NCI-H187 (cell line): ENCODE measurements around the gene TMEM217.
A peak's percentile ranks its signal among the peaks of the same experiment; 100 is the strongest.
"Not testable (repeated sequence)": the region's sequence is repeated elsewhere in the genome, so short reads cannot be mapped to it uniquely, and the experiment has no call there.

Experiments used
- DNase-seq, 2 experiments: peaks; one replicate each; lab custom pipeline; 2025; lab: John Stamatoyannopoulos, UW

Gene TMEM217

DNA sequence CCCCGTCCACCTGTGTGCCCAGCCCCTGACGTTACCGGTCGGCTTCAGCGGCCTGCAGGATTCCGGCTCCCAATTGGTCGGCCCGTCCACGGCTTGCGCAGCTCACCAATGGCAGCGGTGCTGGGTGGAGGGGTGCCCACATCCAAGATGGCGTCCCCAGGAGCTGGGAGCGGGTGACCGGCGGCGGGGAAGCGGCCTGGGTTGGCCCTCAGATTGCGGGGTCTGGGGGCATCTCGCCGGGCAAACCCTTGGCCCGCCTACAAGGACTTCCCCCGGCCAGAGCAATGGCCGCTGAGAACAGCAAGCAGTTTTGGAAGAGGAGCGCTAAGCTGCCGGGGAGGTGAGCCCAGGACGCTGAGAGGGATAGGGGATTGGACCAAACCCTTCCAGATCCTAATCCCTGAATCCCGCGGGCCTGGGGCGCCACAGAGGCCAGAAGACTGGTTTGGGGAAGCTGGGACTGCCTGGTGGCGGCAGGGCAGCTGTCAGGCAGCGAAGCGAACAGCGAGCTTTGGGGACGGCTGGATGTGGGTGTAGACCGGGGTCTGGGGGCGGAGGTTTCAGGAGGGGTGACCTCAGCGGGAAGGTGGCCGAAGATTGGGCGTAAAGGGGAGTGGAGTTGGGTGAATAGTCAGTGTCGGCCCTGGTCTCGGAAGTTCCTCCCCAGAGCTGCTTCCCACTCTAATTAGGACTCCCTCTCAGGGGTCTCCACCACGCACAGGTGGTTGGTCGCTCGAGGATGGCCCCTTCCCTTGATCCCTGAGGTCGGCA is at the start of gene TMEM217, which contains the start of gene TBC1D22B:
Gene TMEM217, minus strand, starts transcription at position 511 of the 771 bp plus-strand sequence. CDS start 39,114 bp downstream, outside the sequence.
Gene TBC1D22B, plus strand, starts transcription at position 139 of the 771 bp plus-strand sequence. Its CDS starts 146 bp downstream, at position 285.
- DNase-seq = peak; percentile 83 to 93

DNA sequence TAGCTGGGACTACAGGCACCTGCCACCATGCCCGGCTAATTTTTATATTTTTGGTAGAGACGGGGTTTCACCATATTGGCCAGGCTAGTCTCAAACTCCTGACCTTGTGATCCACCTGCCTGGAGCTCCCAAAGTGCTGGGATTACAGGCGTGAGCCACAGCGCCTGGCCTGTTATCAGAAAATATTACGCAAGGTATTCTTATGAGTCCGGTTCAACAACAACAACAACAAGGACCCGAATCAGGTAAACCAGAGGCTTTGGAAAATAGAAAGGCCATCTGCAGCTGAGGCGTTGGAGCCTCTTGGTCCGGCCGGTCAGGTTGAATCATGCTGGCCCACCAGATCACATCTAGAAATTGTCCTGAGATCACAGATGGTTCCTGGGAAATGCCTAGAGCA is 49.5 kb upstream of the TMEM217 start:
- DNase-seq = not testable (repeated sequence)

DNA sequence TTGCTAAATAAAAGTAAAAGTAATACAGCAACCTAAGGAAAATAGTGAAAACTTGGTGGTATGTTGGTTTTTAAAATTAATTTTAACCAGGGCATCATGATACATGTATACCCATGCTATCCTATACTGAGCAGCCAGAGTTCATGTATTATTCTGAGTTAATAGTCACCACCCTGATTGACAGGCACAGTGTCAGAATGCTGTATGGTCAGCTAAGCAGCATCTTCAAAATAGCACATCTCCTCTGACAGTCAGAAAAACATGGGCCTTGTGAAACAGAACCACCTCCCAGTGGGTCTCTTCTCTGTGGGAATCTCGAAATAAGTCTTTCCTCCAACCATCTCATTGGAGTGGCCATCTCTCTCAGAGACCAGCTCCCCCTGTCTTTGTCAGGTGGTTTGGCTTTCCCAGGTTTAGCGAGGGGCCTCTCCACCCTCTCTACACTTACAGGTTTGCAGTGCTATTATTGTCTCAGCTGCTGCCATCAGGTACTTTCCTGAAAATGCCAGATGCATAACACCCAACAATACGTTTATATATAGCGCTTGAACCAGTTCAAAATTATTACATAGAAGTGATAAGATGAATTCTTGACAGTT is 48.8 kb upstream of the TMEM217 start:
- peak; percentile 16 to 33 for DNase-seq

DNA sequence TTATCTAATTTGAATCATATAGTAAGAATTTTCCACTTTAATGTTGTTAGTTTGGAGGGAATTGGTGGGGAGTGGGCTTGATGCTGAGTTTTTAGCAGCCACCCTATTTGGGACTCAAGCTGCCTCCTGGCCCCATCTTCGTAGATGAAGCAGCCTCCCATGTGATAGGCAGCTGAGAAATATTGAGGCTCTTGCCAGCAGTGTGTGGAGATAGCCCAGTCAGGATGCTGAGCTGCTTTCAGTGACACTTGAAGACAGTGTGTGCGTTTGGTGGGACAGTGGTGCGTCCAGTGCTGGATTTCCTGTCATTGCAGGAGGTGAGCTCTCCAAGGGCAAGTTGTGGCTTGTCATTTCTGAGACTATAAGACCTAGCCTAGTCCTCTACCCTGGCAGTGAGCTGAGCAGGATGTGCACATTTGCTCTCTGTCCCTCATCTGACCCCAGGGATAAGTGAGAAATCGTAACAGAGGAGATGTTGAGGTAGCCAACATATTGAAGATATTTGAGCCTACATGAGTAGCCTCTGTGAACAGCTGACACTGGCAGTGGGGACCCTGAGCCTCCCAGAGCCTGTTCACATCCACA is 48.0 kb upstream of the TMEM217 start:
- DNase-seq = no peak

DNA sequence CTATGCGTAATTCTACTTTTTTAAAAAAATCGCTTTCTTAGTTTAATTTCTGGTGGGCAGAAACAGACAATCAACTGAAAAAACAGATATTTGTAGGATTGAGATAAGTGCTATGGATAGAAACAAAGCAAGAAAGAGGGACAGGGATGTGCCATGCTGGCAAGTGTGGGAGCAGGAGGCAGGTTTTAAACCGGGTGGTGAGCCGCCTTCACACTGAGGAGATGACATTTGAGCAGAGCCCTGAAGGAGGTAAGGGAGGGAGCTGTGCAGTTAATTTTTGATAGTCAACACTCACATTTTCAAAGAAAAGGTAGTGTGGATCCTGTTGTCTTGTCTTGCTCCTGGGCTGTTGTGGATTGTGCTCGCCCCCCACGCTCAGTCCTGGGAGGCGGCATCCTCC is 46.8 kb upstream of the TMEM217 start:
- no peak for DNase-seq

DNA sequence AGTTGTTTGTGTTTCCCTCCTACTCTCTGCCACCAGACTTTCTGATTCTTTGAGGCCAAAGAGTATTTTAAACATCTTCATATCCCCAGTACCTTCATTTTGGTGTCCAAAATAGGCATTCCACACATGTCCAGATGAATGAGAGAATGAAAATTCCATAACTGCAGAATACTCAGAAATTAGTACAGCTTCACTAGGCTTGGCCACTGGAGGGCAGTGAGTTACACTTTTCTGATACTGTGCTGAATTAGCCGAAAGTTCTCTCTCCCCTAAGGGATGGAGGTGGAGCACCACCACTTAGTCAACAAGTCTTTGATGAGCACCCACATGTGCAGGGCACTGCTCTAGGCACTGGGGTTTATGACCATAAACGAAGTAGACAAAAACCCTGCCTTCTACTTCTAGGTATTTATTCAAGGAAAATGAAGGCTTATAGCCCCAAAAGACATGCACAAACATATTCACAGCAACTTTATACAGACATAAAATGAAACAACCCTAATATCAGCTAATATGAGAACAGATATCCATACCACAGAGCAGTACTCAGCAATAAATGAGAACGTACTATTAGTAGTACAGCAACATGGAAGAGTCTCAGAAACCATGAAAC is 46.1 kb upstream of the TMEM217 start:
- DNase-seq = no peak

DNA sequence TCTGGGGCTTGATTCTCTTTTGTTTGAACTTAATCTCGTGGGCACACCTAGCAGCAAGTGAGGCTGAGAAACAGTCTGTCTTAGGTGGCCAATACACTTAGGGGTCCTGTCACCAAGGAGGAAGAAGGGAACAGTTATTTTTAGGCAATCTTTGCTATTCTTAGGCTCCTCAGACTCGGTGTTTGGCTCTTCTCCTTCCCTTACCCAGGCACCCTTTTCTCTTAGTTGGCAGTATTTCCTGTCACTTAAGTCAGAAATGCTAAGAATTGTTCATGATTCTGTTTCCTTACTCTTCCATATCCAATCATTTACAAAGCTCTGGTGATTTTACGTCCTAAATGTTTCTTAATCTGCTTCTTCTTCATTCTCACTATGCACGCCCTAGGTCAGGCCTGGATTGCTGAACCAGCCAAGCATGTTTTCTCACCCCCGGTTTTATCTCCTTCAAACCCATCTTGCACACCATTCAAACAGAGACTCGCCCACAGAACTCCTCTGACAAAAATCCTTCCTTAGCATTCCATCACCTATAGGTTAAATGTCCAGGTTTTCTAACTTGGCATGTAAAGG is 45.2 kb upstream of the TMEM217 start:
- DNase-seq = no peak

DNA sequence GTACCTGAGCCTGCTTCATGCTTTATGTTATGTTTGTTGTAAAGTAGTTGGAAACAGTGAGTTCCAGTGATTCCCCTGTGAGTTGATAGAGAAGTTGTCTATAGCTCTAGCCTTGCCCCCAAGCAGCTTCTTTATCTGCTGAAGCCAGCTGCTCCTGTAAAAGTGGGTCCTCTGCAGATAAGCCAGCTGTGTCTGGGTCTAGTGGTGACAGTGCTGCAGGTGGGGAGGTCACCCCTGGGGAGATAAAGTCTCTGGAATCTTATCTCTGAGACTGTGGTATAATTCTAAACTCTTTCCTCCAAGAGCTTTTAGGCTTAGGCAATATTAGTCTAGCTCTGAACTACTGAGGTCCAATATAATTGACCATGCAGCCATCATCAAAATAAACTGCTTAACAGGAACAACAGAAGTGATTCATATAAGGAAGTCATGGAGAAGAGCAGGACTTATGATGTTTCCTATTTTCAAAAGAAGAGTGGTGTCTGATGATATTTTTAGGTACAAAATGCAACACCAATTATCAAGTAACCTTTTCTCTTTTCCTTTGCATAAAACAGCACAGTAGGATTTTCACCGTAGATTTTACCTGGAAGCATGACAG is 44.2 kb upstream of the TMEM217 start:
- no peak for DNase-seq

DNA sequence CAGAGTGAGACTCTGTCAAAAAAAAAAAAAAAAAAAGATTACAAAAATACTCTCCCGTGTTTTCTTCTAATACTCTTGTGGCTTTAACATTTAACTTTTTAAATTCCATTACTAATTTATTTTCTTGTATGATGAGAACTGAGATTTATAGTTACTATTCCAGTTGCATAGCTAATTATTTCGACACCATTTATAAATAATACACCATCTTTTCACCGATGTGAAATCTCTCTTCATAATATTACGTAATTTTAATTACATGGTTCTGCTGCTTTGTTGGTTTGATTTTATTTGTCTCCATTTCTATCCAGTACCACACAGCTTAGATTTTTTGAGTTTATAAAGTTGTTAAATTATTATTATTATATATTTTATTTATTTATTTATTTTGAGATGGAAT is 42.0 kb upstream of the TMEM217 start:
- no peak for DNase-seq

DNA sequence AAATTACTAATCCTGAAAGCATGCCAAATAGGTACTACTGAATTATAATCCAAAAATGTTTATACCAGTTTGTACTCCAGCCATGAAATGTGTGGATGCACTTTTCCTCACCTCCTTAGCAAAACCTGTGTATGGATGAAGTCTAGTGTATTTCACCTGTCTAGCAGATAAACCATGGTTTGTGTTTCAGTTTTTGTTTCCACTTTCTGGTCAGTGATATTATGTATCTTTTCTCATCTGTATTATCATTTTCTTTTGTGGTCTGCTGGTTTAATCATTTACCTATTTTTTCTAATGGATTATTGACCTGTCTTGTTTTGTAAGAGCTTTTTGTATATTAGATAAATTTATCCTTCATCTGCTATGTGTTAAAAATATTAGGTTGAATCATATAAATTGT is 41.0 kb upstream of the TMEM217 start:
- DNase-seq = no peak

DNA sequence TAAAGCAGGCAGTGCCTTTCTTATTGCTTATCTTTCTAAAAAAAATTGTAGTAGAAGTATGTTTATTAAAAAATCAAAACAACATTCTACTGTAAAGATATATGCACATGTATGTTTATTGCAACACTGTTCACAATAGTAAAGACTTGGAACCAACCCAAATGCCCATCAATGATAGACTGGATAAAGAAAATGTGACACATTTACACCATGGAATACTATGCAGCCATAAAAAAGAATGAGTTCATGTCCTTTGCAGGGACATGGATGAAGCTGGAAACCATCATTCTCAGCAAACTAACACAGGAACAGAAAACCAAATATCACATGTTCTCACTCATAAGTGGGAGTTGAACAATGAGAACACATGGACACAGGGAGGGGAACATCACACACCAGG is 39.7 kb upstream of the TMEM217 start:
- DNase-seq = not testable (repeated sequence)

DNA sequence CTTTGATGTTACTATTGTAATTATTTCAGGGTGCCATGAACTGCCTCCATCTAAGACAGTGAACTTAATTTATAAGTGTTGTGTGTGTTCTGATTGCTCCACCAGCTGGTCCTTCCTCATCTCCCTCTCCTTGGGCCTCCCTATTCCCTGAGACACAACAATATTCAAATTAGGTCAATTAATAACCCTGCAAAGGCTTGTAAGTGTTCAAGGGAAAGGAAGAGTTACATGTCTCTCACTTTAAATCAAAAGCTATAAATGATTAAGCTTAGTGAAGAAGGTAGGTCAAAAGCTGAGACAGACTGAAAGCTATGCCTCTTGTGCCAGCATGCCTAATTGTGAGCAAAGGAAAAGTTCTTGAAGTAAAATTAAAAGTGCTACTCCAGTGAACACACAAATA is 35.5 kb upstream of the TMEM217 start:
- no peak for DNase-seq

DNA sequence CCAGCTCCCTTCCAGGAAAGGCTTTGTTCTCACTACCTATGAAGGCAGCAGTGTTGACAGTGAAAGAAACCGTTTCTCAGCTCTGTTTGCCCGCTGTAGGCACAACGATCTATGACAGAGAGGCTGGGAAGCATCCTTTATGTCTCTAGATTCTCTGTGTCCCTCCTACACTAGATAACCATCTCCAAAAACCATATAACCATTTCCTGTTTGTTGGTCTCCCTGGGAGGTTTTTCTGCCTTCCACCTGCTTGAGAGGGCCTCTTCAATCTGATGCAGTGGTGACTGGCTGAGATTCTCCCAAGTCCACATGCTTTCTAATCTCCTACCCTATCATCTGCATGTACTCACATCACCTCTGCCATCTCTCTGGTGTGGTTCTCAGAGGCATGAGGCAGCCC is 32.0 kb upstream of the TMEM217 start:
- no peak for DNase-seq

DNA sequence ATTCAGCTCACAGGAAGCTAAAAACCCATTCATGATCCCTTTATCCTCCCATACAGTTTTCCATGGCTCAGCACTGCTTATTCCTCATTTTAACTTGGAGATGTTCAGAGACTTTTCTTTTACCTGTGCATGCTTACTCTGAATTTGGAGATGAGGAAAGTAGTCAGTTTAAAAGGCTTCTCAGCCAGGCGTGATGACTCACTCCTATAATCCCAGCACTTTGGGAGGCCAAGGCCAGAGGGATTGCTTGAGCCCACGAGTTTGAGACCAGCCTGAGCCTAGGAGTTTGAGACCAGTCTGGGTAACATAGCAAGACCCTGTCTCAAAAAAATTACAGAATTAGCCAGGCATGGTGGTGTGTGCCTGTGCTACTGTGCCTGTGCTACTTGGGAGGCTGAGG is 30.3 kb upstream of the TMEM217 start:
- DNase-seq = no peak

DNA sequence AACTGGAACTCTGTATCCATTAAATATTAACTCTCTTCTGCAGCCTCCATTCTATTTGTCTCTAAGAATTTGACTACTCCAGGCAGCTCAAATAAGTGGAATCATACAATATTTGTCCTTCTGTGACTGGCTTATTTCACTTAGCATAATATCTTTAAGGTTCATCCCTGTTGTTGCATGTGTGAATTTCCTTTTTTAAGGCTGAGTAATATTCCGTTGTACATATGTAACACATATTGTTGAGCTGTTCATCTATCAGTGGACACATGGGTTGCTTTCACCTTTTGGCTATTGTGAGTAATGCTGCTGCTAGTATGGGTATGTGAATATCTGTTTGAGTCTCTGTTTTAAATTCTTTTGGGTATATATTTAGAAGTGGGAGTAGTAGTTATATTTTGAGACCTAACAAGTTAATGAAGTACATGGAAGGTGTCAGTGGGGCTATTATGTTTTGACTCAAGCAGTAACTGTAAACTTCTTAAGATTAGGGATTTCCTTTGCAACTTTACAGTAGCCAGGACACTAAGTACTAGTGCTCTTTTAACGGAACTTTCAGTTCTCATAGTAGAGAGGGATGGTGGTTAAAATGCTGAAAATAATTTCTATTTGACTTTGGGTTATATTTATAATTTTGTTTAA is 29.7 kb upstream of the TMEM217 start:
- no peak for DNase-seq

DNA sequence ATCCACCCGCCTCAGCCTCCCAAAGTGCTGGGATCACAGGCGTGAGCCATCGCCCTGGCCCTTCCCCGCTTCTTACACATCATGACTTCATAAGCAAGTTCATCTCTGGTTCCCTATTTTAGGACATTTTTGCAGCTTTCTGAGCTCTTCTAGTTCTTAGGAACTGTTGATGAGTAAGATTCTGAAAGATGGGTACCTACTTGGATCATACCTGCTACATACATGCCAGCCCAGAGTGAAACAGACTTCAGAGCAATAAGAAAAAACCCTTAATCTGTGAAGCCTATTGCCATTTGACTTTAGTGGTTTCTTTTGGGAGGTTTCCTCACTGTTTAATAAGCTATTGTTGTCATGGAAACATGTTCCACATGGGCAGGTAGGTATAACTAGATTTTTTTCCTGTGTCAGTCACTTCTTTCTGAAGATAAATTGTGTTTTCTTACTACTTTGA is 27.9 kb upstream of the TMEM217 start:
- DNase-seq = no peak

DNA sequence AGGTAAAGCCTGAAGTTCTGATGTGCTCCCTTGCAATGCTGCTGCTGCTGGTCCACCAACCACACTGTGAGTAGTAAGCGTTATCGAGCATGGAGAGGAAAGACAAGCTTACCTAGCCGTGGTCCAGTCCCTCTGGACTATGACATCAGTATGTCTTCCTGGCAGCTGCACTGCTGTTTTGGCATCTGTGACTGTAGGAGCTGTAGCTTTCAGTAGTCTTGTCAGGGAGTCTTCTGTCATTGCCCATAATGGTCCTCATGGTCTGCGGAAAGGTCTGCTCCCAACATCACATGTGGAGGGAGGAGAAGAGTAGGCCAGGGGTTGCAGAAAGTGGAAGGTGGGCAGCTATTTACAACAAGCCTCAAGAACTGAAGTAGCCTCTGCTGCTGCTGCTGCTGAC is 26.8 kb upstream of the TMEM217 start:
- DNase-seq = no peak

DNA sequence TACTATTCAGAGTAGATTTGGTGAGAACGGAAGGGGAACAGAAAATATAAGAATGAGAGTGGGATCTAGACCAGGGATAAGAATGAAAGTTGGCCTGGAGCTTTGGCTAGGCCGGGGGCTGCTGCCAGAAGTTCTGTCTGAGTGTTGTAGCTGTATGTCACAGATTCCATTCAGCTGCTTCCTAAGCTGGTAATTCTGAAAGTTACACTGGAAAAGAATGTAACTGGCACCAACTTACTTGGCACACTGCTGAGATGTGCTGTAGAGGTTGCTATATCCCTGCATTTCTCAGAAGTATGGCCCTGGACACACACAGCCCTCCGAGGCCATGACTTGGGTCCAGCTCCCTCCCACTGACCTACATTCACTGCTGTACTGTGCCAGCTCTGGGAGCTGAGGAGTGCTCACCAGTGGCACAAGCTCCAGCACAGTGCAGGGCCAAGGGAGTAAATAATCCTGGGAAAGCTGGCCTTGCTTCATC is 25.8 kb upstream of the TMEM217 start:
- DNase-seq = no peak

DNA sequence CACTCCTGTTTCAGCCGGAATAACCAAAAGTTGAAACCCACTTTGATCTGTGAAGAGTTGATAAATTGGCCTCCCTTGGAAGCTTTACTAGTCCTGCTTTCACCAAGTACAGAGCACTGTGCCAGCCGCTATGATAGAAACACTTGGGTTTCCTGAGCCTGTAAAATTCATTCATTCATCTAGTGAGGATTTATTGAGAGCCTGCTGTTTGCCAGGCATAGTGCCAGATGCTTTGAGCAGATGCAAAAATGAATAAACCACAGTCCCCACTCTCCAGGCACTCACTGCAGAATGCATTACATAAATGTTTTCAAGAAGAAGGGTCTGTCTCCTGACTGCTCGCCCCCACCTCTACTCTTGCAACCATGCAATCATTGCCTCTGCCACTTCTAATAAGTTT is 25.3 kb upstream of the TMEM217 start:
- no peak for DNase-seq

DNA sequence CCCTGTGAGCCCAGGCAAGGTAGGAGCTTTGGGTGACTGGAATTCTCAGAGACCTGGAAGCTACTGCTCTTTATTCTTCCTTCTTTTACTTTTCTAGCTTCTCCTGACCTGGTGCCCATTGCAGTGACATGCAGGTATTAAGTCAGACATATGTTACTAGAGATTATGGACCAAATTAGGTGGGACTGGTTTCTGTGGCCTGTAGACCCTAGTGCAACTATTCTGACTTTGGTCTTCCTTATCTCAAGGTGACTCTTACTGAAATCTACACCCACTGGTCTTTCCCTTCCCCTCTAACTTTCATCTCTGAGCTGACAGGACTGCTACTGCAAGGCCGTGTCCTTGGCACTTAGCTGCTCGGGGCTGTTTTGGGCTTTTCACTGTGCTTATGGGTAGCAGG is 24.4 kb upstream of the TMEM217 start:
- DNase-seq = no peak

DNA sequence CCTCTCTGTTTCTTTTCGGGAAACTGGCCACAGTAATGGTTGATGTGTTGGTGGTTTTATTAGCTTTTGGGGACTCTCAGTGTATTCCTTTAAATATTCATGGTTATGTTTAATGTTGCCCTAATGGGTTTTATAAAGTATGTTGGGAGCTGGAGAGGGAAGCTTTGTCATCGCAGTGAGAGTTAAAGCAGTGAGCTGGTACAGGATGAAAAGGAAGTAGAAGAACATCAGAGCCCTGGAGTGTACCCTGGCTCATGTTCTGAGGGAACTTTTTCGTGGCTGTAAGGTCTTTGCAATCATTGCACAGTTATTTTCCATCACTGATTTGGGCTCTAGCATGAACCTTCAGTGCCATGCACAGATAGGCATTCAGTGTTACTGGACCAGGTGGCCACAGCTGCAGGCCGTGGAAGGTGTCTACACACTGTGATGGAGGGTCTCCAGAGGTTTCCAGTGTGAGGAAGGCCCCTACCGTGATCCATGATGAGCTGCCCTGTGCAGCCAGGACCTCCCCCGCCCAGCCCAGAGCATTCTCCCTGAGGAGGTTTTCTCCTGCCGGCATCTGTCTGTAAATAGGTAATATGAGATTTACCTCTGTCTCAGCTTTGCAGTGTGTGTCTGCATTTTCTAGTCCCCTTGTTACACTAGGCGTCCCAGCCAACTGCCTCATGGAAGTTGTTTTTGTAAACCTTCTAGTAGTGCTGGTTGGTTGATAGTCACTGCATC is 22.4 kb upstream of the TMEM217 start:
- DNase-seq = no peak
